Esophagus squamous epithelium (tissue), 4 donors: ENCODE results near the gene TH.

Source experiments
- CTCF ChIP-seq, 6 experiments: fragments of 450-650 bp in 4 of 6; fragments of 200-600 bp in 2 of 6; sonication (generic) in 2 of 6; IDR thresholded peaks; one replicate each; pipeline ENCODE4 v1.5.1; 2016 to 2019; ENCODE audit warnings: antibody characterized with exemption in 6 of 6, mild to moderate bottlenecking in 4 of 6, moderate library complexity in 4 of 6
- POLR2A ChIP-seq, 4 donors: fragments of 450-650 bp; IDR thresholded peaks; one replicate each; pipeline ENCODE4 v1.6.1; 2017; ENCODE audit warnings: antibody characterized with exemption in 4 of 4, mild to moderate bottlenecking in 4 of 4, moderate library complexity in 3 of 4

GRCh38 chr11:2203440-2204259 is 32.0 kb upstream of the TH start:
- TF ChIP-seq CTCF (IDR thresholded peaks at IDR 0.05): no peak
- no peak for TF ChIP-seq POLR2A (IDR thresholded peaks at IDR 0.05)
